ENCODE results near the gene ACOX3. TPM values are rescaled to one million over a fixed set of nuclear protein-coding genes. Genes with fewer than 3 reads are reported as not detected.

The ACOX3 gene
- total and polyA plus RNA-seq, 9 of the 15 experiments (the other 6 are each of a cell fraction or from before 2014, with no cell fraction given): 0.68 to 7.3 (median 3.7) TPM

- TF ChIP-seq TGIF2 (CRISPR knock-in tag; IDR thresholded peaks at IDR 0.05): no peak
- no peak for TF ChIP-seq SMAD2 (IDR thresholded peaks at IDR 0.05; ENCODE audit: low read depth, low read length)
- no peak for TF ChIP-seq NUFIP1 (IDR thresholded peaks at IDR 0.05; ENCODE audit: partially characterized antibody)
- TF ChIP-seq ZNF717 (CRISPR knock-in tag; IDR thresholded peaks at IDR 0.05): no peak
- no peak for TF ChIP-seq MYNN (IDR thresholded peaks at IDR 0.05)
- no peak for TF ChIP-seq MYNN (CRISPR knock-in tag; IDR thresholded peaks at IDR 0.05)
- no peak for TF ChIP-seq HOMEZ (CRISPR knock-in tag; IDR thresholded peaks at IDR 0.05)
- no peak for TF ChIP-seq ATF7 (IDR thresholded peaks at IDR 0.05)
- no peak for TF ChIP-seq ZNF695 (CRISPR knock-in tag; IDR thresholded peaks at IDR 0.05)
- no peak for TF ChIP-seq RBM39 (optimal IDR thresholded peaks at IDR 0.05; ENCODE audit: low read depth, low read length)
- no peak for TF ChIP-seq PCBP1 (IDR thresholded peaks at IDR 0.05; ENCODE audit: low read depth, low read length, poor library complexity, severe bottlenecking)
These were observed 93.5 kb downstream of the ACOX3 start (continued) for GRCh38 chr4:8346838-8347605.

Data from K562 (cell line).